Measurements from ENCODE around the gene PTPRM. TPM values are rescaled to one million over a fixed set of nuclear protein-coding genes. Genes with fewer than 3 reads are reported as not detected.
A peak's percentile ranks its signal among the peaks of the same experiment; 100 is the strongest.

The PTPRM gene
- total RNA-seq, 4 donors from 2014 or later, result 170 to 198 (median 182) TPM

GRCh38 chr18:7927119-7927518 lies 360.0 kb downstream of the PTPRM start:
- H3K4me1 ChIP-seq, result peaks cover 9 to 22% of the 10 kb centered on the region in 2 donors
- no peak overlapping the region for H3K27ac ChIP-seq
- H3K4me3 ChIP-seq (replicated peaks in 1 of 3), result no peak overlapping the region
- no peaks in the 10 kb centered on the region for H3K27me3 ChIP-seq
- DNase-seq, result no peak
- 61 to 71% methylated on average over 2 of the region's 2 CpGs for WGBS, 2 donors
- intact Hi-C loops (cut with DNase I), result no loop called here
- H3K9me3 ChIP-seq, result no peaks in the 10 kb centered on the region
- TF ChIP-seq CTCF (IDR thresholded peaks at IDR 0.05) (no peak), POLR2A (IDR thresholded peaks at IDR 0.05) (no peak)
- no peaks in the 10 kb centered on the region for H3K36me3 ChIP-seq

GRCh38 chr18:7931763-7932162 lies 364.6 kb downstream of the PTPRM start:
- intact Hi-C loops (cut with DNase I), result no loop called here
- TF ChIP-seq CTCF (IDR thresholded peaks at IDR 0.05), result no peak
- no peak for TF ChIP-seq POLR2A (IDR thresholded peaks at IDR 0.05)
- DNase-seq, result no peak
- H3K4me1 ChIP-seq, result peaks cover 5 to 11% of the 10 kb centered on the region in 2 donors
- H3K9me3 ChIP-seq, result no peaks in the 10 kb centered on the region
- no peaks in the 10 kb centered on the region for H3K27me3 ChIP-seq
- H3K27ac ChIP-seq, result no peak overlapping the region
- no peak overlapping the region for H3K4me3 ChIP-seq (replicated peaks in 1 of 3)
- 76 to 80% methylated on average over 3 of the region's 3 CpGs for WGBS, 2 donors
- no peaks in the 10 kb centered on the region for H3K36me3 ChIP-seq

- Histone ChIP-seq H3K27ac (no peak overlapping the region), H3K9me3 (no peaks in the 10 kb centered on the region), H3K27me3 (no peaks in the 10 kb centered on the region), H3K4me1 (peaks cover 9 to 10% of the 10 kb centered on the region in 2 donors), H3K36me3 (no peaks in the 10 kb centered on the region), H3K4me3 (replicated peaks in 1 of 3) (no peak overlapping the region)
- TF ChIP-seq POLR2A (IDR thresholded peaks at IDR 0.05) (no peak), CTCF (IDR thresholded peaks at IDR 0.05) (no peak)
- DNase-seq, result no peak
- intact Hi-C loops (cut with DNase I), result no loop called here
- 89 to 93% methylated on average over 11 to 13 of the region's 13 CpGs for WGBS, 2 donors
Measured at GRCh38 chr18:7937268-7937667, 370.2 kb downstream of the PTPRM start.

- Histone ChIP-seq H3K4me3 (replicated peaks in 1 of 3) (no peak overlapping the region), H3K27me3 (no peaks in the 10 kb centered on the region), H3K4me1 (peaks cover 9 to 10% of the 10 kb centered on the region in 2 donors), H3K9me3 (no peaks in the 10 kb centered on the region), H3K27ac (no peak overlapping the region), H3K36me3 (no peaks in the 10 kb centered on the region)
- no peak for DNase-seq
- intact Hi-C loops (cut with DNase I), result no loop called here
- TF ChIP-seq POLR2A (IDR thresholded peaks at IDR 0.05), result no peak
- no peak for TF ChIP-seq CTCF (IDR thresholded peaks at IDR 0.05)
- WGBS, 2 donors, result 96 to 98% methylated on average over 5 of the region's 5 CpGs
Measured at GRCh38 chr18:7939521-7939920, 372.4 kb downstream of the PTPRM start.

- peak overlapping the region in 1 of 3 donors; percentile 24 for H3K27ac ChIP-seq
- H3K9me3 ChIP-seq, result no peaks in the 10 kb centered on the region
- intact Hi-C loops (cut with DNase I), result no loop called here
- H3K36me3 ChIP-seq, result no peaks in the 10 kb centered on the region
- H3K4me3 ChIP-seq (replicated peaks in 1 of 3), result no peak overlapping the region
- peaks cover 10 to 12% of the 10 kb centered on the region in 2 donors for H3K4me1 ChIP-seq
- TF ChIP-seq CTCF (IDR thresholded peaks at IDR 0.05) (no peak), POLR2A (IDR thresholded peaks at IDR 0.05) (no peak)
- WGBS, 2 donors, result 76 to 78% methylated on average over 5 of the region's 5 CpGs
- DNase-seq, result no peak
- no peaks in the 10 kb centered on the region for H3K27me3 ChIP-seq
Measured at GRCh38 chr18:7940379-7940778, 373.3 kb downstream of the PTPRM start.
